Esophagus muscularis mucosa (tissue), 2 donors: ENCODE measurements around the gene GCNT3.

ENCODE experiments used
- EP300 ChIP-seq: sonication (generic); formaldehyde crosslinking; IDR thresholded peaks from one replicate; pipeline ENCODE4 v1.6.1; 2017; ENCODE audit warnings: antibody characterized with exemption
- POLR2A ChIP-seq: fragments of 450-650 bp; IDR thresholded peaks from one replicate; pipeline ENCODE4 v1.6.1; 2017; ENCODE audit warnings: antibody characterized with exemption, moderate library complexity, mild to moderate bottlenecking, low read depth

GRCh38 chr15:59616379-59616778 lies 4.8 kb downstream of the GCNT3 start:
- TF ChIP-seq EP300, result no peak
- no peak for TF ChIP-seq POLR2A
